Lower lobe of right lung (tissue), 2 donors: ENCODE measurements around the gene TBCB. TPM values are rescaled to one million over a fixed set of nuclear protein-coding genes. Genes with fewer than 3 reads are reported as not detected.
"Not testable (repeated sequence)": the region's sequence is repeated elsewhere in the genome, so short reads cannot be mapped to it uniquely, and the experiment has no call there.

Source experiments
- ATAC-seq, 2 donors: fragments of 200-7000 bp; cut with Tn5 transposase; one replicate each; pipeline ENCODE4 v1.9.1; 2020 to 2022; ENCODE audit warnings: mild to moderate bottlenecking in 2 of 2, moderate library complexity in 2 of 2
- DNase-seq: peaks from one replicate; pipeline ENCODE4 v3.0.0-alpha.2; 2020
- H3K27ac ChIP-seq: fragments of 200-600 bp; one replicate; pipeline ENCODE4 v1.8.0; 2022
- H3K27me3 ChIP-seq: fragments of 200-600 bp; one replicate; pipeline ENCODE4 v1.8.0; 2022; ENCODE audit warnings: low read depth
- H3K36me3 ChIP-seq: fragments of 200-600 bp; one replicate; pipeline ENCODE4 v1.8.0; 2022; ENCODE audit warnings: mild to moderate bottlenecking
- H3K4me1 ChIP-seq: fragments of 200-600 bp; one replicate; pipeline ENCODE4 v1.8.0; 2022
- H3K4me3 ChIP-seq: fragments of 200-600 bp; one replicate; pipeline ENCODE4 v1.8.0; 2022; ENCODE audit warnings: mild to moderate bottlenecking
- H3K9me3 ChIP-seq: fragments of 200-600 bp; one replicate; pipeline ENCODE4 v1.8.0; 2022
- CTCF ChIP-seq: fragments of 200-600 bp; IDR thresholded peaks from one replicate; pipeline ENCODE4 v1.8.0; 2022; ENCODE audit warnings: antibody characterized with exemption, mild to moderate bottlenecking
- intact Hi-C: fragments of 100-400 bp; cut with DNase I; formaldehyde crosslinking; loops from one replicate; pipeline ENCODE4 v1.11.0; 2022
- total RNA-seq: library from RNA; stranded (reverse); fragmentation: NEBNext Ultra II Directional; extraction: Animal tissue kit (Norgen Biotek cat#: 25700); gene quantifications from one replicate; pipeline ENCODE4 v1.2.1, GENCODE V29; 2021
- donor health status: DM: no; HTN: yes; CAD: no; lungs with severe emphysema.

The TBCB gene
- total RNA-seq, 1 donor from 2014 or later: 90.2 TPM

- no peak for ATAC-seq
- intact Hi-C loops: loop anchor here (5.0 kb wide), 1 partner anchor 42 kb away; no protein-coding TSS in a partner anchor
- H3K27me3 ChIP-seq: no peaks in the 10 kb centered on the region
- TF ChIP-seq CTCF: no peak
- no peak overlapping the region for H3K27ac ChIP-seq
- no peak for DNase-seq
- H3K4me3 ChIP-seq: no peak overlapping the region
- H3K9me3 ChIP-seq: no peaks in the 10 kb centered on the region
- H3K36me3 ChIP-seq: peaks cover 49% of the 10 kb centered on the region
- peaks cover 21% of the 10 kb centered on the region for H3K4me1 ChIP-seq
These were observed 10.3 kb downstream of the TBCB start for GRCh38 chr19:36125557-36125956.

- H3K4me3 ChIP-seq: peak overlapping the region; percentile 59
- intact Hi-C loops: loop anchor here (5.0 kb wide), 1 partner anchor 39 kb away; no protein-coding TSS in a partner anchor
- H3K27me3 ChIP-seq: no peaks in the 10 kb centered on the region
- no peak for TF ChIP-seq CTCF
- peaks cover 42% of the 10 kb centered on the region for H3K4me1 ChIP-seq
- DNase-seq (peak; percentile 67), ATAC-seq (peak; percentile 30 to 45)
- no peaks in the 10 kb centered on the region for H3K9me3 ChIP-seq
- H3K36me3 ChIP-seq: peaks cover 28% of the 10 kb centered on the region
- H3K27ac ChIP-seq: peak overlapping the region; percentile 94
These were observed 13.1 kb downstream of the TBCB start for GRCh38 chr19:36128392-36128736.

- ATAC-seq (peak in 1 of 2 donors; percentile 2), DNase-seq (peak; percentile 83)
- H3K4me1 ChIP-seq: peaks cover 42% of the 10 kb centered on the region
- H3K36me3 ChIP-seq, H3K9me3 ChIP-seq, H3K27me3 ChIP-seq, intact Hi-C loops, H3K4me3 ChIP-seq: not testable (repeated sequence)
- H3K27ac ChIP-seq: peak overlapping the region; percentile 47
These were observed 16.0 kb downstream of the TBCB start for GRCh38 chr19:36131221-36131620.

- H3K4me1 ChIP-seq: peaks cover 42% of the 10 kb centered on the region
- H3K27ac ChIP-seq, H3K4me3 ChIP-seq, H3K36me3 ChIP-seq, ATAC-seq, DNase-seq, intact Hi-C loops, H3K9me3 ChIP-seq, H3K27me3 ChIP-seq: not testable (repeated sequence)
These were observed 19.6 kb downstream of the TBCB start for GRCh38 chr19:36134867-36135266.

GRCh38 chr19:36136964-36137686 is 21.9 kb downstream of the TBCB start:
- H3K4me3 ChIP-seq: no peak overlapping the region
- H3K27ac ChIP-seq: peak overlapping the region; percentile 76
- peak; percentile 72 for DNase-seq

GRCh38 chr19:36139120-36139472 is 23.8 kb downstream of the TBCB start:
- Histone ChIP-seq H3K36me3 (peaks cover 27% of the 10 kb centered on the region), H3K4me1 (peaks cover 32% of the 10 kb centered on the region), H3K27me3 (no peaks in the 10 kb centered on the region), H3K4me3 (peak overlapping the region; percentile 93), H3K9me3 (no peaks in the 10 kb centered on the region), H3K27ac (peak overlapping the region; percentile 98)
- no peak for DNase-seq
- intact Hi-C loops: no loop called here
- no peak for TF ChIP-seq CTCF
- no peak for ATAC-seq

More at GRCh38 chr19:36136964-36137686, 21.9 kb downstream of the TBCB start:
- H3K27me3 ChIP-seq: no peaks in the 10 kb centered on the region
- peaks cover 38% of the 10 kb centered on the region for H3K4me1 ChIP-seq
- TF ChIP-seq CTCF: no peak
- peak; percentile 52 to 58 for ATAC-seq
- H3K9me3 ChIP-seq: no peaks in the 10 kb centered on the region
- peaks cover 8% of the 10 kb centered on the region for H3K36me3 ChIP-seq
- intact Hi-C loops: no loop called here
